GM23248 (cell line): ENCODE data around the gene POLA1. TPM values are rescaled to one million over a fixed set of nuclear protein-coding genes. Genes with fewer than 3 reads are reported as not detected.

Experiments
- DNase-seq: peaks from one replicate; pipeline ENCODE4 v3.0.0-alpha.2; 2015
- H2AFZ ChIP-seq: fragments of 200-600 bp; sonication (generic); 2 replicates; pipeline ENCODE4 v1.6.1; 2016; ENCODE audit warnings: antibody characterized with exemption
- H3F3A ChIP-seq: fragments of 200-600 bp; sonication (generic); 2 replicates; pipeline ENCODE4 v1.6.1; 2016; ENCODE audit warnings: mild to moderate bottlenecking, antibody characterized with exemption, mixed run types; ENCODE audit not compliant: insufficient read depth
- H3K27ac ChIP-seq: fragments of 200-600 bp; sonication (generic); 2 replicates; pipeline ENCODE4 v1.5.1; 2016; ENCODE audit warnings: mild to moderate bottlenecking
- H3K27me3 ChIP-seq: fragments of 200-600 bp; sonication (generic); replicated peaks from 2 replicates; pipeline ENCODE4 v1.6.1; 2016; ENCODE audit warnings: mild to moderate bottlenecking; ENCODE audit not compliant: insufficient read depth
- H3K36me3 ChIP-seq: fragments of 200-600 bp; sonication (generic); 2 replicates; pipeline ENCODE4 v1.6.1; 2016; ENCODE audit warnings: low read depth, mild to moderate bottlenecking
- H3K4me1 ChIP-seq: fragments of 200-600 bp; sonication (generic); 2 replicates; pipeline ENCODE4 v1.6.1; 2016; ENCODE audit warnings: mild to moderate bottlenecking; ENCODE audit not compliant: insufficient read depth
- H3K4me2 ChIP-seq: fragments of 200-600 bp; sonication (generic); one replicate; pipeline ENCODE4 v1.6.1; 2016; ENCODE audit warnings: mild to moderate bottlenecking; ENCODE audit not compliant: unreplicated experiment
- H3K4me3 ChIP-seq: fragments of 200-600 bp; sonication (generic); 2 replicates; pipeline ENCODE4 v1.5.1; 2016; ENCODE audit warnings: mild to moderate bottlenecking
- H3K79me2 ChIP-seq: fragments of 200-600 bp; sonication (generic); 2 replicates; pipeline ENCODE4 v1.6.1; 2016; ENCODE audit warnings: mild to moderate bottlenecking; ENCODE audit not compliant: insufficient read depth
- H3K9ac ChIP-seq: fragments of 200-600 bp; sonication (generic); 2 replicates; pipeline ENCODE4 v1.6.1; 2016; ENCODE audit warnings: mild to moderate bottlenecking
- H3K9me2 ChIP-seq: fragments of 200-600 bp; sonication (generic); 2 replicates; pipeline ENCODE4 v1.6.1; 2016; ENCODE audit warnings: mixed run types, mild to moderate bottlenecking, moderate library complexity; ENCODE audit not compliant: insufficient read depth
- H3K9me3 ChIP-seq: fragments of 200-600 bp; sonication (generic); one replicate; pipeline ENCODE4 v1.6.1; 2017; ENCODE audit warnings: low read depth
- H4K20me1 ChIP-seq: fragments of 200-600 bp; sonication (generic); 2 replicates; pipeline ENCODE4 v1.6.0; 2016; ENCODE audit not compliant: insufficient read depth
- EZH2 ChIP-seq: fragments of 200-600 bp; sonication (generic); IDR thresholded peaks from 2 replicates; pipeline ENCODE4 v1.6.1; 2018; ENCODE audit warnings: antibody characterized with exemption, mild to moderate bottlenecking; ENCODE audit not compliant: insufficient read depth, poor library complexity, severe bottlenecking
- EZH2phosphoT487 ChIP-seq: fragments of 200-600 bp; sonication (generic); IDR thresholded peaks from 2 replicates; pipeline ENCODE4 v1.6.1; 2018; ENCODE audit warnings: antibody characterized with exemption, moderate library complexity, mild to moderate bottlenecking, low read depth; ENCODE audit not compliant: insufficient read depth
- WGBS, 2 experiments: methylation state at CpG; one replicate each; pipeline ENCODE4 v1.1.6; 2015 to 2017; ENCODE audit warnings: low lambda C conversion rate in 2 of 2, low coverage in 1 of 2; ENCODE audit errors: missing lambda C conversion rate in 2 of 2; 5-methylcytosine and 5-hydroxymethylcytosine counted together
- in situ Hi-C: fragments of 300-500 bp; cut with MboI; formaldehyde crosslinking; loops from 2 replicates; pipeline ENCODE4 v1.15.0; 2020
- polyA plus RNA-seq: library from polyadenylated mRNA; unstranded; fragments of >200 nt; fragmentation: Nextera tagmentation; extraction: Ambion mirVana; gene quantifications from 2 replicates; pipeline ENCODE4 v1.2.1, GENCODE V29; 2016
- total RNA-seq: library from RNA; depleted of rRNA; stranded (reverse); fragments of >200 nt; shearing (Covaris generic); gene quantifications from 2 replicates; pipeline ENCODE4 v1.2.3, GENCODE V29; 2014

The POLA1 gene
- total and polyA plus RNA-seq, 2 experiments from 2014 or later, result 4.1 to 6.7 TPM

- Histone ChIP-seq H3K4me2 (no peak overlapping the region), H3K9me3 (no peaks in the 10 kb centered on the region), H3K27me3 (no peaks in the 10 kb centered on the region), H4K20me1 (no peaks in the 10 kb centered on the region), H3K4me3 (no peak overlapping the region), H3K79me2 (no peaks in the 10 kb centered on the region), H3K9ac (no peak overlapping the region), H3K27ac (no peak overlapping the region), H3F3A (no peaks in the 10 kb centered on the region), H3K9me2 (no peaks in the 10 kb centered on the region), H2AFZ (no peak overlapping the region), H3K4me1 (no peaks in the 10 kb centered on the region), H3K36me3 (no peaks in the 10 kb centered on the region)
- no peak for TF ChIP-seq EZH2phosphoT487
- no peak for TF ChIP-seq EZH2
- in situ Hi-C loops, result no loop called here
- WGBS, 2 experiments, result 68 to 73% methylated on average over 7 to 11 of the region's 11 CpGs
- no peak for DNase-seq
Observed at GRCh38 chrX:24672701-24673190, 21.0 kb upstream of the POLA1 start.

- no peak overlapping the region for H3K9ac ChIP-seq
- H3K9me3 ChIP-seq, result no peaks in the 10 kb centered on the region
- H4K20me1 ChIP-seq, result no peaks in the 10 kb centered on the region
- DNase-seq, result no peak
- no peaks in the 10 kb centered on the region for H3K79me2 ChIP-seq
- H3K4me2 ChIP-seq, result no peak overlapping the region
- WGBS, 2 experiments, result 0 to 50% methylated on average over 1 to 2 of the region's 2 CpGs
- H3K4me3 ChIP-seq, result no peak overlapping the region
- no peak overlapping the region for H3K27ac ChIP-seq
- H3K27me3 ChIP-seq, result no peaks in the 10 kb centered on the region
- no peaks in the 10 kb centered on the region for H3K4me1 ChIP-seq
- no peaks in the 10 kb centered on the region for H3F3A ChIP-seq
- no peak overlapping the region for H2AFZ ChIP-seq
- in situ Hi-C loops, result no loop called here
- H3K9me2 ChIP-seq, result no peaks in the 10 kb centered on the region
- no peaks in the 10 kb centered on the region for H3K36me3 ChIP-seq
- no peak for TF ChIP-seq EZH2phosphoT487
- no peak for TF ChIP-seq EZH2
Observed at GRCh38 chrX:24673424-24673823, 20.3 kb upstream of the POLA1 start.

- in situ Hi-C loops, result no loop called here
- 3 to 10% methylated on average over 5 of the region's 5 CpGs for WGBS, 2 experiments
- Histone ChIP-seq H3K27ac (no peak overlapping the region), H3K4me2 (no peak overlapping the region), H2AFZ (no peak overlapping the region), H3K27me3 (no peaks in the 10 kb centered on the region), H4K20me1 (no peaks in the 10 kb centered on the region), H3K9ac (no peak overlapping the region), H3F3A (no peaks in the 10 kb centered on the region), H3K9me3 (no peaks in the 10 kb centered on the region), H3K4me3 (no peak overlapping the region), H3K9me2 (no peaks in the 10 kb centered on the region), H3K79me2 (no peaks in the 10 kb centered on the region), H3K36me3 (no peaks in the 10 kb centered on the region), H3K4me1 (no peaks in the 10 kb centered on the region)
- TF ChIP-seq EZH2phosphoT487, result no peak
- TF ChIP-seq EZH2, result no peak
- DNase-seq, result peak; percentile 37
Observed at GRCh38 chrX:24676403-24677024, 17.2 kb upstream of the POLA1 start.

GRCh38 chrX:24682739-24683432 is 10.8 kb upstream of the POLA1 start:
- no peaks in the 10 kb centered on the region for H3F3A ChIP-seq
- no peaks in the 10 kb centered on the region for H3K79me2 ChIP-seq

More at GRCh38 chrX:24682739-24683432, 10.8 kb upstream of the POLA1 start:
- H3K27me3 ChIP-seq, result no peaks in the 10 kb centered on the region
- no peak overlapping the region for H3K4me2 ChIP-seq
- no peak for TF ChIP-seq EZH2
- TF ChIP-seq EZH2phosphoT487, result no peak
- in situ Hi-C loops, result no loop called here
- H3K9me2 ChIP-seq, result no peaks in the 10 kb centered on the region
- H3K36me3 ChIP-seq, result no peaks in the 10 kb centered on the region
- no peak overlapping the region for H3K27ac ChIP-seq
- DNase-seq, result no peak
- H2AFZ ChIP-seq, result no peak overlapping the region
- H3K4me3 ChIP-seq, result no peak overlapping the region
- H4K20me1 ChIP-seq, result no peaks in the 10 kb centered on the region
- no peaks in the 10 kb centered on the region for H3K9me3 ChIP-seq
- no peaks in the 10 kb centered on the region for H3K4me1 ChIP-seq
- WGBS, 2 experiments, result 60% methylated on average over 3 to 7 of the region's 7 CpGs
- H3K9ac ChIP-seq, result no peak overlapping the region
